NCI-H2196 treated with DMSO at 0.1 percent for 48 hours (cell line): ENCODE data around the gene ZNF212.
"Not testable (repeated sequence)": the region's sequence is repeated elsewhere in the genome, so short reads cannot be mapped to it uniquely, and the experiment has no call there.

Experiments
- DNase-seq: peaks from one replicate; lab custom pipeline; 2025; ENCODE audit not compliant: unreplicated experiment; lab: John Stamatoyannopoulos, UW

The ZNF212 gene

GRCh38 chr7:149251518-149251917, 12.1 kb downstream of the ZNF212 start:
- DNase-seq = not testable (repeated sequence)

GRCh38 chr7:149252378-149252777, 12.9 kb downstream of the ZNF212 start:
- DNase-seq = no peak

DNA sequence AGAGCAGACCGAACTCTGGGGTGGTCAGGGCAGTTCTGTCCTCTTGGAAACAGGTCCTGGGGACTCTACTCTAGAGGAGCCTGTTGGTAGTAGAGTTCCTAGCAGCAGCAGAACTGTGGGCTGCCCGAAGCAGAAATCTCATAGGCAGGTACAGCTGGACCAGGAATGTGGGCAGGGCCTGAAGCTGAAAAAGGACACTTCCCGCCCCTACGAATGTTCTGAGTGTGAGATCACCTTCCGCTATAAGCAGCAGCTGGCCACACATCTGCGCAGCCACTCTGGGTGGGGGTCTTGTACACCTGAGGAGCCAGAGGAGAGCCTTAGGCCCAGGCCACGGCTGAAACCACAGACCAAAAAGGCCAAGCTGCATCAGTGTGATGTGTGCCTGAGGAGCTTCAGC, 14.2 kb downstream of the ZNF212 start:
- DNase-seq = no peak

DNA sequence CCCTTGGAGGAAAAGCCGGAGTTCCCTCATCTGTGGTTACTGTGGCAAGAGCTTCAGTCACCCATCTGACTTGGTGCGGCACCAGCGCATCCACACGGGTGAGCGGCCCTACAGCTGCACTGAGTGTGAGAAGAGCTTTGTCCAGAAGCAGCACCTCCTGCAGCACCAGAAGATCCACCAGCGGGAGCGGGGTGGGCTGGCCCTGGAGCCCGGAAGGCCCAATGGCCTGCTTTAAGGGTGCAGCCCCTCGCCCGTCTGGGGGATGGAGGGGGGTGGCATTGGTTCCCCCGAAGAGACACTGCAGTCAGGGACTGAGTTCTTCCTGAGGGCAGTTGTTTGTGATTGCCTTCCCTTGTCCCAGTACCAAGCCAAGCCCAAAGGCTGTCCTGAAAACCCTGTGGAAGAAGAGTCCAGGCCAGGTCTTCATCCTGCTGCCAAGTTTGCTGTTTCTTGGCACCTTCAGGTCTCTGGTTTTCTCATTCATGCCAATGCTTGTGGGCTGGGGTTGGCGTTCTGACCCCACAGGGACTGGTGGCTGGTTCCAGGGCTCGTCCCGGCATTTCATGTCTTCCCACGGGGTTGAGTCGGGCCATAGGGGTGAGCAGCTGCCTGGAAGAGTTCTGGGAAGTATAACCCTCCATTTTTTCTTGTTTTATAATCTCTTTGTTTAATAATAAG, 14.9 kb downstream of the ZNF212 start:
- DNase-seq = no peak

- DNase-seq = no peak
Observed at GRCh38 chr7:149255174-149255573, 15.7 kb downstream of the ZNF212 start.

- no peak for DNase-seq
Observed at GRCh38 chr7:149256568-149256967, 17.1 kb downstream of the ZNF212 start.

DNA sequence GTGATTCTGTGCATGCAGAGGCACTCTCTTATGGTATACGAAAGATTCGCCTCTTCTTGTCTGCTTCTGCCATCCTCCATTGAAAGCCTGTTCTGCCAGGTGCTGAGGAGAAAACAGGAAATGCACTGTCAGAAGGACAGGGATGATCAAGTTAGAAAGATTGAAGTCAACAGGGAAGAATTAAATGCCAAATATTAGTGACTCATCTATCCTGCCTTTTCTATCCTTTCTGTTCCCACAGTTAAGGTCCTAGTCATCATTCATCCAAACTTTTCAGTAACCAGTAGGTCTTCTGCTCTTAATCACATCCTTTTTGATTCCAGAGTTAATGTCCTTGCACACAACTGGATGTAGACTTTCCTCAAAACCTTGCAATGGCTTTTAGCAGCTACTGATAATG, 17.7 kb downstream of the ZNF212 start:
- no peak for DNase-seq

DNA sequence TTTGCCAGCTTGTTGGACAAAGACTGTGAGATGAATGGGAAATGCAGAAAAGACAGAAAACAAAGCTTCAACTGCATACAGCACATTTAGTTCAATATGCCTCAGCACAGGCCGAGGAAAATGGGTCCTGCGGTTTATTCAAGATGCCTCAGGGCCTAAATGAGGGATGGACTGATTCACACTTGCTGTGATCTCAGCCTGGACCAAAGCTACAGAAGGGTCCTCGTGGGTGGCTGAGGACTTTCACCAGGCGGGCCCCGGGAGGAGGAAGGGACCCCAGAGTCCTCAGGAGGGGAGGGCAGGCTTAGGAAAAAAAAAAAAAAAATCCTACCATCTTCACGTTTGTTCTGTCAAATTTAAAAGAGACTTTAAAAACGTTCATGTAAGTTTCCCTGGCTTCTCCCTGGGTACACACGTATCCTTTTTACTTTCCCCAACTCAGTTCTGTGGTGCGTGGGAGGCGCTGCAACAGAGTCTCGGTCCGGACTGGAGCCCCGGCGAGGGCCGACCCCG, 21.9 kb downstream of the ZNF212 start:
- no peak for DNase-seq

GRCh38 chr7:149261829-149262617, 22.6 kb downstream of the ZNF212 start, which contains the start of gene ZNF783:
Gene ZNF783 (plus strand): TSS chr7:149262196. CDS start chr7:149262334, 138 bp downstream.
- DNase-seq = peak; percentile 80

DNA sequence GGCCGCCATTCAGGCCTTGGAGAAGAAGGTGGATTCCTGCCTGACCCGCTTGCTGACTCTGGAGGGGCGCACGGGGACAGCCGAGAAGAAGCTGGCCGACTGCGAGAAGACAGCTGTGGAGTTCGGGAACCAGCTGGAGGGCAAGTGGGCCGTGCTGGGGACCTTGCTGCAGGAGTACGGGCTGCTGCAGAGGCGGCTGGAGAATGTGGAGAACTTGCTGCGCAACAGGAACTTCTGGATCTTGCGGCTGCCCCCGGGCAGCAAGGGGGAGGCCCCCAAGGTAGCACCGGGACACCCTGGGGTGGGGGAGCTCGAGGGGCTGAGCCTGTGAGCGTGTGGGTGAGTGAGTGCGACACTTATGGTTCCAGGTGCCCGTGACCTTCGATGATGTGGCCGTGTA, 27.0 kb downstream of the ZNF212 start:
- no peak for DNase-seq

DNA sequence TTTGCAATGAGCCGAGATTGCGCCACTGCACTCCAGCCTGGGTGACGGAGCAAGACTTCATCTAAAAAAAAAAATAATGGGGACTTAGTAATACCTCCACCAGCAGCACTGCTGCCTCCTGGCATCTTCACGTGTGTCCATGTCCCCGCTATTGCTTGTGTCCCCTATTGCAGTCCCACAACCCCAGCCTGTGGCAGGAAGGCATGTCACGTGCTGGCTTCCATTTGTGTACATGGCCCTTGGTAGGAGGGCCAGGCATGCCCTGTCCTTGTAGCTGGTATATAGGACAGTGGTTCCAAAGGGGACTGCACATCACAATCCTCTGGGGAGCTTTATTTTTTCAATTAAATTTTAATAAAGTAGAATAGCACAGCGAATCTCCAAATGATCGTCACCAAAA, 28.3 kb downstream of the ZNF212 start:
- no peak for DNase-seq

- DNase-seq = not testable (repeated sequence)
Observed at GRCh38 chr7:149274424-149274823, 35.0 kb downstream of the ZNF212 start.

GRCh38 chr7:149277871-149278270, 38.4 kb downstream of the ZNF212 start:
- no peak for DNase-seq

DNA sequence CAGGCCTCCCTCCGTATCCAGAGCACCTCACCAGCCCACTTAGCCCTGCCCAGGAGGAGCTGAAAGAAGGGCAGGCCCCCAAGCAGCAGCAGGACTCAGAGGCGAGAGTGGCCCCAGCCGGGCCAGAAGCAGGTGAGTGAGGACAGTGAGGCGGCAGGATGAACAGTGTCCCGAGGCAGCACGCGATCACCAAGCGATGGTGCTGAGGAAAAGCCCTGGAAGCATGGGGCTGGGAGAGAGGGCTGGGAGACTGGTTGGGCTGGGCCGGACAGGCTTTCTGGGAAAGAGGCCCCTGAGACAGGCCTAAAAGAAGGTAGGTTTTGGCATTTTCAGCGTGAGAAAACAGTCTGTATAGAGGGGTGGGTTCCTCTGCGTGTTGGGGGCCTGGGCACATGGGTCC, 38.9 kb downstream of the ZNF212 start:
- DNase-seq = no peak

GRCh38 chr7:149279111-149279743, 39.8 kb downstream of the ZNF212 start:
- no peak for DNase-seq

- DNase-seq = no peak
Observed at GRCh38 chr7:149280151-149280550, 40.7 kb downstream of the ZNF212 start.

DNA sequence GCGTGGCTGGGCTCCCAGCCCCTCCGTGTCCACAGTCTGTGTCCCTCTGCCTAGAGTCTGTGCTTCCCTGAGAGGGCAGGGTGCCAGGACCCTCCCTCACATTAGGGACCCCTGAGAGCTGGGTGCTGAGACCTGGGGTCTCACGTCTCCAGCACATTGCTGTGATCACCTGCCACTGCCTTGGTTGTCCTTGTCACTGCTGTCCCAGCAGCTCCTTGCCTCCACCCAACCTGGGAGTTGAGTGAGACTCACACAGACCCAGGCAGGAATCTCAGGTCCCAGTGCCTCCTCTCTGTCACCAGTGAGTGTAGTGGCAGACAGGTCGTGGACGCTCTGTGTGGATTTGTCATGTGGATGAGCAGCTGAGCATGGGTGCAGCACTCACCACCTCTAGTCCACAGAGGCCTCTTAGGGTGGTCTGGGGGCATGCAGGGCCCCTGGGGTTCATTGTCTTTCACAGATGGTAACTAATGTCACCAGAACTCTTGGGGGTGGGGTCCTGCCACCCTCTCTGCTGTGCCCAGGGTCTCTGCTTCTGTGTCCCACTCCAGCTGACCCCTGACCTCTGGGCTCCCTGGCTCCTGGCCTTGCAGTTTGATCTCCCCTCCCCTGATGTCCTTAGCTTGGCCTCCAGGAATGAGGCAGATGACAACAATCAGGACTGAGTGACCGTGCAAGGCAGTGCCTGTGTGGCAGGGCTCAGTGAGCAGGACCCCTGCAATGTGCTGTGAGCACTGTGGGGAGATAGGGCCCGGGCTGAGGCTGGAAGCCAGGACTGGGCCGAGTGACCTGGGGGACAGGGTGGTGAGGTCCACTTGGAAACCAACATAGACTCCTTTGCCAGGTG, 41.4 kb downstream of the ZNF212 start:
- DNase-seq = no peak

DNA sequence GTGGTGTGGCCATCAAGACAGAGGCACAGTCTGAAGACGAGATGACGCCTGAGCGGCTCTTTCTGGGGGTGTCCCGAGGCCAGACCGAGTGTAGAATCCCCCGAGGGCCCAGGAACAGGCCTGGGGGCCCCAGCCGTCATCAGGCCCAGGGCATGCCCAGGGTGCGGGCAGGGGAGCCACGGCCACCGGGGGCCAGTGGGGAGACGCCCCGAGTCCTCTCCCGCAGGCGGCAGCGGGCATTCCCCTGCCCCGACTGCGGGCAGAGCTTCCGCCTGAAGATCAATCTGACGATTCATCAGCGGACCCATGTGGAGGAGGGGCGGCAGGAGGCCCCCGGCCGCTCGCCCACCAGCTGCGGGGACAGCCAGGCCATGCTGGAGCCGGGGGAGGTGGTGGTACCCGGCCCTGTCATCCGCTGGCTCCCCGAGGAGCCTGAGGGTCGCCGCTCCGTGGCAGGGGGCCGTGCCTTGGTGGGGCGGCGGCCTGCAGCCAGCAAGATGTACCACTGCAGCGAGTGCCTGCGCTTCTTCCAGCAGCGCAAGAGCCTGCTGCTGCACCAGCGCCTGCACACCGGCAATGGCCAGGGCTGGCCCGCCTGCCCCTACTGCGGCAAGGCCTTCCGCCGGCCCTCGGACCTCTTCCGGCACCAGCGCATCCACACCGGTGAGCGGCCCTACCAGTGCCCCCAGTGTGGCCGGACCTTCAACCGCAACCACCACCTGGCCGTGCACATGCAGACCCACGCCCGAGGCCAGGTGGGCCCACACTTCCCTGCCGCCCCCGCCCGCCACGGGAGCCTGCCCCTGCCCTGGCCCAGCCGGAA, 42.3 kb downstream of the ZNF212 start:
- no peak for DNase-seq

DNA sequence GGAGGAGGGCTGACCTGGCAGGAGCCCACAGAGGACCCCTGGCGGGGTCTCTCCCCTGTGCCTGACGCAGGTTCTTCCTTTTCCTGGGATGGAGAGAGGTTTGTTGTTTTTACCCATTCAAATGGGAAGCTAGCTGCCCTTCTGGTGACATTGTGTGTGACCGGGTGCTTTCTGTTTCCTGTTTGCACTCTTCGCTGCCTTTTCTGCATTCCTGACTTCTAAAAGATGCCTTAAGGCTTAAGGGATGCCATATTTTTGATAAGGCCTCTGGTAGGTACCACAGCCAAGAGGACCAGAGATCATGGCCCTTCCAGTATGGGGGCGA, 42.8 kb downstream of the ZNF212 start:
- DNase-seq = no peak

- DNase-seq = no peak
Observed at GRCh38 chr7:149283321-149283720, 43.9 kb downstream of the ZNF212 start.
